ENCODE results near the gene IFITM1.
"Not testable (repeated sequence)": the region's sequence is repeated elsewhere in the genome, so short reads cannot be mapped to it uniquely, and the experiment has no call there.

The IFITM1 gene

GRCh38 chr11:283405-284104, 30.3 kb upstream of the IFITM1 start:
- peaks cover 41 to 57% of the 10 kb centered on the region in 2 donors for H3K27me3 ChIP-seq (ENCODE audit: control insufficient read depth in 1 of 2, insufficient read depth in 2 of 2, low read length in 2 of 2)
- H3K36me3 ChIP-seq (ENCODE audit: control insufficient read depth in 2 of 2, insufficient read depth in 2 of 2, low read length in 2 of 2): no peaks in the 10 kb centered on the region
- H3K4me3 ChIP-seq (ENCODE audit: low read length in 2 of 2): no peak overlapping the region
- H3K4me1 ChIP-seq (ENCODE audit: control insufficient read depth, insufficient read depth, low read length): peaks cover 28% of the 10 kb centered on the region
- no peaks in the 10 kb centered on the region for H3K9me3 ChIP-seq (ENCODE audit: control insufficient read depth in 2 of 2, low read length in 2 of 2)
- H3K9ac ChIP-seq (ENCODE audit: low read length in 2 of 2): no peak overlapping the region
- no peak overlapping the region for H3K27ac ChIP-seq (ENCODE audit: low read length)

DNA sequence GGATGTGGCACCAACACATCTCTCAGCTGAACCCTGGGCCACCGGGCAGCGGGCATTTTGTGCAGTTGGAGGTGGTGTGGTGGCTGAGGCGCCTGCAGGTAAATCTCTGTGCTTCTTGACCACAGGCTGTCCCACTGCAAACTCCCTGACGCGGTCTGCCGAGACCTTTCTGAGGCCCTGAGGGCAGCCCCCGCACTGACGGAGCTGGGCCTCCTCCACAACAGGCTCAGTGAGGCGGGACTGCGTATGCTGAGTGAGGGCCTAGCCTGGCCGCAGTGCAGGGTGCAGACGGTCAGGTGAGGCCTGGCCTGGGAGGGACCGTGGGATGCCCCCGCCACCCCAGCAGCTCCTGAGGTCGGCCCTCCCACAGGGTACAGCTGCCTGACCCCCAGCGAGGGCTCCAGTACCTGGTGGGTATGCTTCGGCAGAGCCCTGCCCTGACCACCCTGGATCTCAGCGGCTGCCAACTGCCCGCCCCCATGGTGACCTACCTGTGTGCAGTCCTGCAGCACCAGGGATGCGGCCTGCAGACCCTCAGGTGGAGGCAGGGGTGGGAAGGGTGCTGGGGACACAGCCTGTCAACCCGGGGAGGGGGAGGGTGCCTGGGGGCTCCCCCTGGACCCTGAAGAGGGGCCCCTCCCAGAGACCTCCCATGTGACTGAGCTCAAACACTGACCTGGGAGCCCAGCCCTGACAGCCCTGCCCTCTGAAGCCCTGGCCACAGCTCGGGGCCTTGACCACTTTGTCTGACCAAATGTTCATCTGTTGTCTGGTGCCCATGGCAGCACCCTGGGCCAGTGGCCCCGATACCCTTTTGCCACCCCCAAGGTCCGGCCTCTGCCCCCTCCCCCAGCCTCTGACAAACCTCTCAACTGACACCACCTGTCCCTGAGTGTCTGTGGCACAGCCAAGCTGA, 29.5 kb upstream of the IFITM1 start:
- Histone ChIP-seq H3K27ac (ENCODE audit: low read length) (no peak overlapping the region), H3K36me3 (ENCODE audit: control insufficient read depth in 2 of 2, insufficient read depth in 2 of 2, low read length in 2 of 2) (no peaks in the 10 kb centered on the region), H3K9ac (ENCODE audit: low read length in 2 of 2) (no peak overlapping the region), H3K4me3 (ENCODE audit: low read length in 2 of 2) (no peak overlapping the region), H3K4me1 (ENCODE audit: control insufficient read depth, insufficient read depth, low read length) (peaks cover 29% of the 10 kb centered on the region), H3K27me3 (ENCODE audit: control insufficient read depth in 1 of 2, insufficient read depth in 2 of 2, low read length in 2 of 2) (peaks cover 37 to 49% of the 10 kb centered on the region in 2 donors), H3K9me3 (ENCODE audit: control insufficient read depth in 2 of 2, low read length in 2 of 2) (no peaks in the 10 kb centered on the region)

DNA sequence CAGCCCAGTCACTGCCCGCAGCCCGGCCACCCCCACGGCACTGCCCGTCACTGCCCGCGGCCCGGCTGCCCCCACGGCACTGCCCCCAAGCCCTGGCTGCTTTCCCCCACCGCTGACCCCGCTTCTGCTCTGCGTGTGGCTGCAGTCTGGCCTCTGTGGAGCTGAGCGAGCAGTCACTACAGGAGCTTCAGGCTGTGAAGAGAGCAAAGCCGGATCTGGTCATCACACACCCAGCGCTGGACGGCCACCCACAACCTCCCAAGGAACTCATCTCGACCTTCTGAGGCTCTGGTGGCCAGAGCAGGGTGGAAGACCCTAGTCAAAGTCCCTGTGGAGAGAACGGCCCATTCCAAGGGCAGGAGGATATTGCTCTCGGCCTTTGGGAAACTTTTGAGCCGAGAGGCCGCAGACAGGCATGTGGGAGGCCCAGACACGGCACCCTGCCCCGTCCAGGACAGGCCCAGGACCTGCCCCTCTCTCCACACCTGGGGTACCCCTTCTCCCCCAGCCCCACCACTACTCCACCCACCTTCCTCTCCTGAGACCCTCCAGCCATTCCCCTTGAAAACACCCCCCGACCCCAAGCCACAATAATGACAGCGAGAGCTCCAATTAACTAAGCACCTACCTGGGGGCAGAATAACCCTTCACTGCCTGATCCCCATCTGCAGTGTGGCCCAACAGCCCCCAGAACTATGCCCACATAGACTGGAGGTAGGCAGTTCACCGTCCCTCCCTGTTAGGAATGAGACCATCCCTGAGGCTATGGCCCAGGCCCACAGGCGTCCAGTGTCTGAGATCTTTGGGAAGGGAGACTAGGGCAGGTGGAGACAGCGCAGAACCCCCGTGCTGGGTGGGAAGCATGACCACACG, 28.6 kb upstream of the IFITM1 start:
- H3K27ac ChIP-seq (ENCODE audit: low read length): no peak overlapping the region
- peaks cover 37 to 40% of the 10 kb centered on the region in 2 donors for H3K27me3 ChIP-seq (ENCODE audit: control insufficient read depth in 1 of 2, insufficient read depth in 2 of 2, low read length in 2 of 2)
- peaks cover 26% of the 10 kb centered on the region for H3K4me1 ChIP-seq (ENCODE audit: control insufficient read depth, insufficient read depth, low read length)
- H3K9me3 ChIP-seq (ENCODE audit: control insufficient read depth in 2 of 2, low read length in 2 of 2): no peaks in the 10 kb centered on the region
- H3K36me3 ChIP-seq (ENCODE audit: control insufficient read depth in 2 of 2, insufficient read depth in 2 of 2, low read length in 2 of 2): no peaks in the 10 kb centered on the region
- H3K9ac ChIP-seq (ENCODE audit: low read length in 2 of 2): no peak overlapping the region
- no peak overlapping the region for H3K4me3 ChIP-seq (ENCODE audit: low read length in 2 of 2)

DNA sequence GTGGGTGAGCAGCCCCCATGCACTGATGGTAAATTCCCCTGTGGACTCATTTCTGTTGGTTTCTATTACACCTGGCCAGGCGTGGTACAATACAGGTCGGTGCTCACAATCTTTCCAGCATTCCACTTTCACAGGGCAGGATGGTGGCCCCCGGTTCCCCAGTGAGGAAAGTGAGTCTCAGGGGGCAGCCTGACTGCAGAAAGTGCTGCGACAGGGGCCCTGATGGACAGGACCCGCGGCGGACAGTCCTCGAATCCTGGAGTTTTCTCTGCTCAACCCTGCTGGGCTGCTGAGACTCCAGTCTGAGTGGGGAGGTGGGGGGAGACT, 28.0 kb upstream of the IFITM1 start:
- Histone ChIP-seq H3K27me3 (ENCODE audit: control insufficient read depth in 1 of 2, insufficient read depth in 2 of 2, low read length in 2 of 2) (peaks cover 34% of the 10 kb centered on the region in 2 donors), H3K9me3 (ENCODE audit: control insufficient read depth in 2 of 2, low read length in 2 of 2) (no peaks in the 10 kb centered on the region), H3K27ac (ENCODE audit: low read length) (no peak overlapping the region), H3K9ac (ENCODE audit: low read length in 2 of 2) (no peak overlapping the region), H3K36me3 (ENCODE audit: control insufficient read depth in 2 of 2, insufficient read depth in 2 of 2, low read length in 2 of 2) (no peaks in the 10 kb centered on the region), H3K4me3 (ENCODE audit: low read length in 2 of 2) (no peak overlapping the region), H3K4me1 (ENCODE audit: control insufficient read depth, insufficient read depth, low read length) (peaks cover 20% of the 10 kb centered on the region)

- not testable (repeated sequence) for H3K9me3 ChIP-seq (ENCODE audit: control insufficient read depth in 2 of 2, low read length in 2 of 2); H3K4me3 ChIP-seq (ENCODE audit: low read length in 2 of 2); H3K27ac ChIP-seq (ENCODE audit: low read length); H3K9ac ChIP-seq (ENCODE audit: low read length in 2 of 2); H3K36me3 ChIP-seq (ENCODE audit: control insufficient read depth in 2 of 2, insufficient read depth in 2 of 2, low read length in 2 of 2)
- Histone ChIP-seq H3K27me3 (ENCODE audit: control insufficient read depth in 1 of 2, insufficient read depth in 2 of 2, low read length in 2 of 2) (peaks cover 20% of the 10 kb centered on the region in 2 donors), H3K4me1 (ENCODE audit: control insufficient read depth, insufficient read depth, low read length) (peaks cover 16% of the 10 kb centered on the region)
Observed at GRCh38 chr11:286977-287820, 26.6 kb upstream of the IFITM1 start.

DNA sequence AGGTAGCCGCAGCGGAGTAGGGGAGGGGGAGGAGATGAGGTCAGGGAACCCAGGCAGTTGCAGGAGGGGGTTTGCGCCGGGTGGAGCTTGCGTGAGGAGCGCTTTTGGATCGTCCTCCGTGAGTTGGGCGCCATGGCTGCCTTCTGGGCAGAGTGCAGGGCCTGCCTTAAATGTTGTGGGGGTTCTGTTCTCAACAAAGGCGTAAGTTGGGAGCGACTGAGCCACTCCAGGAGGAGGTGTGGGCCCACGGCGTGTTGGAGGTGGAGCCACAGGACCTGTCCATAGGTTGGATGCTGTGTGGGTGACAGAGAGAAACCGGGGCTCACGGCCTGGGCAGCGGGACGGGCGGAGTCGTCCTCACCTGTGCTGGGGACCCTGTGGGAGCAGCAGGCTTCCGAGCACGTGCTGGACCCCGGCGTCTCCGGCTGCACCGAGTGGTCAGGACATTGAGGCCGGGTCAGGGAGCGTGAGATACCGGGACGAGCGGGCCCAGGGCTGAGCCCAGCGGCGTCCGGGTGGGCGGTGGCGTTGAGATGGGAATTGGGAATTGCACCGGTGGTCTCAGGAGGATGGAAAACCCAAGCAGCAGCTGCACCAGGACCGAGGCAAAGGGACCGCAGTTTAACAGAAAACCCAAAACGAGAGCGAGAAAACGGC, 25.9 kb upstream of the IFITM1 start:
- H3K27ac ChIP-seq (ENCODE audit: low read length): no peak overlapping the region
- peak overlapping the region; percentile 35 to 60 for H3K9ac ChIP-seq (ENCODE audit: low read length in 2 of 2)
- H3K4me1 ChIP-seq (ENCODE audit: control insufficient read depth, insufficient read depth, low read length): peaks cover 16% of the 10 kb centered on the region
- no peaks in the 10 kb centered on the region for H3K36me3 ChIP-seq (ENCODE audit: control insufficient read depth in 2 of 2, insufficient read depth in 2 of 2, low read length in 2 of 2)
- H3K9me3 ChIP-seq (ENCODE audit: control insufficient read depth in 2 of 2, low read length in 2 of 2): no peaks in the 10 kb centered on the region
- H3K27me3 ChIP-seq (ENCODE audit: control insufficient read depth in 1 of 2, insufficient read depth in 2 of 2, low read length in 2 of 2): peaks cover 13% of the 10 kb centered on the region in 2 donors
- H3K4me3 ChIP-seq (ENCODE audit: low read length in 2 of 2): peak overlapping the region; percentile 47 to 77

DNA sequence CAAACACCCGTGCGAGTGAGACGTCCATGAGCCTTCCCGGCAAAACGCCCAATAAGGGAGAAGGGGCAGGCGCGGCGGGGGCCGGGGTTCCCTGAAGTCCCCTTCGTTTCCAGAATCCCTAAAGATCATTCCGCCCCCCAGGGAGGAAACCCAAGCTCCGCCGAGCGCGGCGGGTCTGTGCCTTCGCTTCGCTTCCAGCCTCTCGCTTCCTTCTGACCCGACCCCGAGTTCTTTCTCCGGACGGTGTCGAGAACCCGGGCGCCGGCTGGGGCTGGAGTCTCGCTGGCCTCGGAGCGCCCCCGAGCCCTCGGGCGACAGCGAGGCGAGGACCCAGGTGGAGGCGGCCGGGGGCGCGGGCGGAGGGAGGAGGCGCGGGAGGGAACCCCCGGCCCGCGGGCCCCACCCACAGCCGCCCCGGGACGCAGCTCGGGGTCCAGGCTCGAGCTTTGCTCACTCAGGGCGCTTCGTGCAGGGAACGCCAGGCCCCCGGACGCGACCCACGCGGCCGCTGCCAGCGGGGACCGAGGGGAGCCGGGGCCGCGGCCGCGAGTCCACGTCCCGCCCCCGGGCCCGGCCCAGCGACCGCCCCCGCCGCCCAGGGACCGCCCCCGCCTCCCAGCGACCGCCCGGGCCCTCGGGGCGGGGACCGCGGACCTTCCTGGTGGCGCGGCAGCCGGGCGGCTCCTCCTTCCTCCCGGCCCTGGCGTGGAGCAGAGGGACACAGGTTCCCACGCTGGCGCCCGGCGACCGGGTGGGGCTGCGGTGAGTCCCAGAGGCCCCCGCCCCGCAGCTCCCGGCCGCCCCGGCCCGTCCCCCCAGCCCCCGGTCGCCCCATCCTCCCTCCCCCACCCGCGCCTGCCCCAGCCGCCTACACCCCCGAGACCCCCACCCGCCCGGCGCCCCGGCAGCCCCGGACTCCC, 25.1 kb upstream of the IFITM1 start, which contains the start of gene PGGHG:
Gene PGGHG, plus strand, starts transcription at position 649 of the 920 bp plus-strand sequence. CDS start 691 bp downstream, outside the sequence.
- Histone ChIP-seq H3K36me3 (ENCODE audit: control insufficient read depth in 2 of 2, insufficient read depth in 2 of 2, low read length in 2 of 2) (no peaks in the 10 kb centered on the region), H3K9me3 (ENCODE audit: control insufficient read depth in 2 of 2, low read length in 2 of 2) (no peaks in the 10 kb centered on the region), H3K9ac (ENCODE audit: low read length in 2 of 2) (peak within 1 kb of the TSS; percentile 35 to 60), H3K27ac (ENCODE audit: low read length) (no peak within 1 kb of the TSS), H3K27me3 (ENCODE audit: control insufficient read depth in 1 of 2, insufficient read depth in 2 of 2, low read length in 2 of 2) (peaks cover 9 to 11% of the 10 kb centered on the region in 2 donors), H3K4me3 (ENCODE audit: low read length in 2 of 2) (peak within 1 kb of the TSS; percentile 47 to 77), H3K4me1 (ENCODE audit: control insufficient read depth, insufficient read depth, low read length) (peaks cover 16% of the 10 kb centered on the region)

DNA sequence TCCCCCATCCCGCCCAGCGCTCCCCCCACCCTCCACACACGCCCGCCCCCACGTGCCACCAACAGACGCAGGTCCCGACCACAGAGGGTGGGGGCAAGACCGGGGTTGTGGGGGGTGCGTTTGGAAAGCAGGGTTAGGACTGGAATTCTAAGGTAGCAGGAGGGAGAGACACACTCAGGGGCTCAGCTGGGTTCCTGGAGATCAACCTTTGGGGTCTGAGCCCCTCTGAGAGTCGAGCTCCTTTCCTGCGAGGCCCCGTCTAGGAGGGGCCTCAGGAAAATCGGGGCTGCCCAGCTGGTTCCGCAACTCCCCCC, 24.5 kb upstream of the IFITM1 start:
- Histone ChIP-seq H3K36me3 (ENCODE audit: control insufficient read depth in 2 of 2, insufficient read depth in 2 of 2, low read length in 2 of 2) (no peaks in the 10 kb centered on the region), H3K9me3 (ENCODE audit: control insufficient read depth in 2 of 2, low read length in 2 of 2) (no peaks in the 10 kb centered on the region), H3K27ac (ENCODE audit: low read length) (no peak overlapping the region), H3K9ac (ENCODE audit: low read length in 2 of 2) (peak overlapping the region in 1 of 2 donors; percentile 33), H3K4me1 (ENCODE audit: control insufficient read depth, insufficient read depth, low read length) (peaks cover 16% of the 10 kb centered on the region), H3K4me3 (ENCODE audit: low read length in 2 of 2) (peak overlapping the region in 1 of 2 donors; percentile 54), H3K27me3 (ENCODE audit: control insufficient read depth in 1 of 2, insufficient read depth in 2 of 2, low read length in 2 of 2) (peaks cover 5 to 6% of the 10 kb centered on the region in 2 donors)

Data from stomach smooth muscle (tissue), 2 donors.